NCI-H2029 (cell line): ENCODE data around the gene U2AF2.
A peak's percentile ranks its signal among the peaks of the same experiment; 100 is the strongest.

Source experiments
- DNase-seq: peaks from one replicate; lab custom pipeline; 2025; lab: John Stamatoyannopoulos, UW

U2AF2 gene

DNA sequence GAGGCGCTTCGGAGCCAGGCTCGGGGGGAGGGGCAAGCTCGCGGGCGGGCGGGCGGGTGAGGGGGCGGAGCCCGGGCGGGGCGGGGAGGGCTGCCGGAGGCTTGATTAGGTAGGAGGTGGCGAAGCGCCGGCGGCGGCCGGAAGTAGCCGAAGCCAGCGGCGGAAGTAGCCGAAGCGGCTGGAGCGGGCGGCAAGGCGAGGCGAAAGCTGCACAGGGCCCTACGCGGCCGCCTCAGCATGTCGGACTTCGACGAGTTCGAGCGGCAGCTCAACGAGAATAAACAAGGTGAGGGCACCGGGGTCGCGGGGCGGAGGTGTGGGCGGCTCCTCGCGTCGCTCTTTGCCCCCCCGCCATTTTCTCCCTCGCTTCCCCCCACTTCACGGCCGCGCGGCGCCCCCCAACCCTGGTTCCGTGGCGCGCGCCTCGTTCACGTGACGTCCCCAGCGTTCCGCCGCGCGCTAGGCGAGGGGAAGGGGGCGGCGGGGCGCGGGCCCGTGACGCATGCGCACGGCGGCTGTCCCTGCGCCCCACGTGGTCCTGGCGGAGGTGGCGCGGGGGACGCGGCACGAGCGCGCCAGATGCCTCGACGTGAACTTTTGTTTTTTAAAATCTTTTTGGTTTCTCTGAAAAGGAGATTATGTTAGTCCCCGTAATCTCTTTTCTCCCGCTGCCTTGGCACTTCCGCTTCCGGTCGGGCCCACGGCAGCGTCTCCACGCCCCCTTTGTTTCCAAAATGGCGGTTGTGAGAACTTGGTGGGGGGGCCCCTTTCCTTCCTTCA is at the start of gene U2AF2:
TSS of gene U2AF2 (plus strand) at position 168 of the 780 bp plus-strand sequence. CDS start at position 238, 70 bp downstream.
- DNase-seq: peak; percentile 79

DNA sequence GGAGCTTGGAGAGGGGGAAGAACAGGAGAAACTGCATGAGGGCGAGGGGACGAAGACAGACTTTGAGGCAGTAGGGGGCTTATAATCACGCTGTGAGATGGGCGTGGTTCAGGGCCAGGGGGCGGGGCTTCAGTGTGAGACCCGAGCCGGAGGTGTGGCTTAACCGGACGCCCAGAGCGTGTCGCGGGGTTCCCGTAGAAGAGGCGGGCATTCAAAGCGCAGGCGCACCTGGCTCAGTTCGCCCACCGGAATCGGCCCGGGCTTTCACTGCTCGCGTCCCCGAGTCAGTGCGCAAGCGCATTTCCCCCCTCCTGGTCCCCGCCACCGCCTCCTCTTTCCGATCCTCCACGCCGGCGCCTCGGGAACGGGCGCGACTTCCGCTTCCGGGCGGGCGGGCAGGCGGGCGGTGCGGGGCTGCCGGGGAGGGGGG is 49.6 kb upstream of the U2AF2 start:
- peak; percentile 98 for DNase-seq

DNA sequence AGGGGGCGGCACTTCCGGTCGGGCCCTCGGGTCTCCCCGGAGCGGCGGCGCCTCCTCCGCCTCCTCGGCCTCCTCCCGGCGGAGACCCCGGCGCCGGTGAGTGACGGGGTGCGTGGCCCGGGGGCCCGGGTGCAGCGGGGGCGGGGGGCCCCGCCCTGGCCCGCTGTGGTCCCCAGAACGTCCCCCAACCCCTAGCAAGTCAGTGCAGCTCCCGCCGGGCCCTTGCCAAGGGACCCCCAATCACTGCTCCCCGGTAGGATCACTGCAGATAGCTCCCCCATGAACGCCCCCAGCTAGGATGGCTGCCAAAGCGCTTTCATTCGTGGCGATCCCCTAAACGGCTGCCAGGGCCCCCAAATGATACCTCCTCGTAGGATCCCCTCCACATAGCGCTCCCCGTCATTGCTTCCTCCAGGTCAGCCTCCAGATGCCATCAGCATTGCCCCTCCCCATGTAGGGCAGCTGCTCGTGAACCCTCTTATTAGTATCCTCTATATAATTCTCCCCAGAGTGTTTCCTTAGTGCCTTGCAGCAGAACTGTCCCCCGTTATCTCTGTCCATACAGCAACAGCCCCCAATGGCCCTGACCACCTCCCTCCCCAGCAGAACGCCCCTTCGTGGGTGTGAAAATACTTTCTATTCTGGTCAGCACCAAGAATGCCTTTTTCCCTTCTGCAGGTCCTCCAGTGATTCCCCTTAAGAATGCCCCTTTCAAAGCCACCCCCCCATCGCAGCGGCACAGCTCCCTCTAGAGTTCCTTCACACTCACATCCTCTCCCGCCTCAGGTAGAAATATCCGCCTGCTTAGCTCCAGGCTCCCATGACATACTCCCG is 49.0 kb upstream of the U2AF2 start, which contains the start of gene ZNF865:
TSS of gene ZNF865 (plus strand) at position 11 of the 834 bp plus-strand sequence. CDS start 7,972 bp downstream, outside the sequence.
- DNase-seq: peak; percentile 53

DNA sequence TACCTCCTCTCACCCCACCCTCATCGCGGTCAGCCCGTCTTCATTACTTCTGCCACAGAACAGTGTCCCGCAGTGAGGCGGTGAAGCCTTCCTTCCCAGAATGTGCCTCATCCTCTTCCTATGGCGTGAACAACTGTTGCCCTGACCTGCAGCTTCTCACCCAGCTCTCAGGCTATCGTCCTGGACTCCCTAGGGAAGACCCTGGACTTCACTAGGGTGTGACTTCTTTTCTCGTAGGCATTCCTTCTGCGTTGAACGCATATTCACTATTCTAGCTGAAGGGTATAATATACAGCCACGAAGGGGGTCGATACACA is 48.4 kb upstream of the U2AF2 start:
- DNase-seq: no peak

DNA sequence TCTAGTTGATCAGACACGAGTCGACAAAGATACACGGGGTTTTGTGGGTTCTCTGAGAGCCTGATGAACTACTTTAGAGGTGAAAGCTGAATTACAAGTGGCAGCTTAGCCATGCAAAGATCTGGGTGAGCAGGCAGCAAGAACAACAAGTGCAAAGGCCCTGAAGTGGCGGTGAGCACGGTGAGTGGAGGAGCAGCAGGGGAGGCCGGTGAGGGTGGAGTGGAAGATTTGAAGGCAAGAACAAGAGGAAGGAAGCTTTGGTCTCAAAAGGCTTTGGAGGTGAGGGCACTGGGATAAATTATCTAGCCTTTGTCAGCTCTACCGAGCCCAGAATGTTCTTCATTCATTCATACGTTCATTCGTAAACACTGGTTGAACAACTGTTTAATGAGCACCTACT is 48.0 kb upstream of the U2AF2 start:
- no peak for DNase-seq

DNA sequence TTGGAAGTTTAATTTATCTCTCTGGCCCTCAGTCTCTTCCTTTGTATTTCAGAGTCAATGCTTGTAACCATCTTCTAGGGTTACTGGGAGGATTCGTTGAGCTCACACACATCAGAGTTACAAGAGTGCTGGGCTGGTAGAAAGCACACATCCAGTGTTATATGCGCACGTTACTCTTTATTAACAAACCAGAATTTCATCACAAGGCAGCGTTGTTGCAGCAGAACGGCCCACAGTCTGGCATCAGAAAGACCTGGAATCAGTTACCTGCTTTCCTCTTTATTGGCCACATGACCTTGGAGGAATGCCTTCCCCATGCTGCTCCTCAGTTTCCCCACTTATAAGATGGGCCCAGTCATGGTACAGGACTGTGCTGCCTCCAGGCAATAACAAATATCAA is 45.5 kb upstream of the U2AF2 start:
- no peak for DNase-seq

DNA sequence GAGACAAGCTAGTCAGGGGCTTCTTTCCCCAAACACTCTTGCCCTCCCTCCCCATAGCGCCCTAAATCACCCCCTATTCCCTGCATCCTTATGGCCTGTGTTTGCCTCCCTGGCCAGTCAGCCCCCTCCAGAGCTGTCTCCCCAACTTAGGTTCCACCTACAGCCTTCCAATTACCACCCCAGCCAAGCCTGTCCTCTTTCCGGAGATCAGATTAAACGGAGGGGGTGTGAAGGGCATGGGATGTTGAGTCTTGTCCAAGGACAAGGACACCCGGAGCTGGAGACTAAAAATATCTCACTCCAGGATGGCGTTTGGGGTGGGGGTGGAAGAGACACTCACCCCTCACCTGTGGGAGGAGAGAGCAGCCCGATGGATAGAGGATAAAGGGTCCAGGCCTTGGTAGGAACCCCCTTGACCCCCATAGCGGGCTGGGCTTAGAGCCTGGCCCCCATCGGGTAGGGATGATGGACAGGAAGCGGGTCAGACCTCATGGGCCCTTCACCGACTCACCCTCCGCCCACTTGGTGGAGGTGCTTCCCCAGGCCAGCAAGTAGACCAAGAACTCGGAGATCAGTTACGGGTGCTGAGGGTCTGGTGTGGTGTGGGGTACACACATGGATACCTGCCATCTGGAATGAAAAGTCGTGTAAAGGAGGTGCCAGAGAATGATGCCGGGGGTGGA is 43.4 kb upstream of the U2AF2 start:
- DNase-seq: no peak

DNA sequence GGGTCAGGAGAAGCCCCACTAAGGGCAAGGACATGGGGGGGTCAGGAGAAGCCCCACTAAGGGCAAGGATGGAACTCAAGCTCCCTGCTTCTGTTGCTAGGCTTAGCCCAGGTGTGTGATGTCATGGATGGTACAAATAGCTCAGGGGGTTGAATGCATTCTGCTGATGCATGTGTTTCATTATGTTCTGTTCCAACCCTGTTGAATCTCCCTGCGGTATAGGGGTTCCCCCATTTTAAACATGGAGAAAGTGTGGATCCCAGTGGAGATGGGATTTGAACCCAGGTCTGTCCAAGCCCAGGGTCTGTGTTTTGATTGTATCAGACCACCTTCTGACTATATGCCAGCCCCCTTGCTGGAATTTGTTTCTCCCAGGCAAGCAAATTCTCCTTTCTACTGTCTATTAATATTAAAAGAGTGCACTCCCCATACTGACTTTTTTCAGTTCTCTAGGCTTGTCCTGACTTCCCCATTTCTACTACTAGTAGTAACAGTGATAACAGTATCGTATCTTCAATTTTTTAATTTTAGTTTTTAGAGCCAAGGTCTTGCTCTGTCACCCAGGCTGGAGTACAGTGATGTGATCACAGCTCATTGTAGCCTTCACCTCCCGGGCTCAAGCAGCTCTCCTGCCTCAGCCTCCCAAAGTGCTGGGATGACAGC is 42.7 kb upstream of the U2AF2 start:
- no peak for DNase-seq

DNA sequence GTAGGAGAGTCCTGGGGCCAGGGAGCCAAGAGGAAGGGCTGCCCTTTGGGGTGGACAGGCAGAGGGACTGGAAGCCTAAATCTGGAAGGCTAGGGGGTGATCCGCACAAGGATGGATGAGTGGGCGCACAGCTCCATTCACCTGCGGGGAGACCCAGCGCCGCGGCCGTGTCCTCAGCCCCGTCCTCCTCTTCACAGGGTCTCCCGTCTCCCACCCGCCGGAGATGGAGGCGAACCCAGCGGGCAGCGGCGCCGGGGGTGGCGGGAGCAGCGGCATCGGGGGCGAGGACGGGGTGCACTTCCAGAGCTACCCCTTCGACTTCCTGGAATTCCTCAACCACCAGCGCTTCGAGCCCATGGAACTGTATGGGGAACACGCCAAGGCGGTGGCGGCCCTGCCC is 41.4 kb upstream of the U2AF2 start:
- no peak for DNase-seq

DNA sequence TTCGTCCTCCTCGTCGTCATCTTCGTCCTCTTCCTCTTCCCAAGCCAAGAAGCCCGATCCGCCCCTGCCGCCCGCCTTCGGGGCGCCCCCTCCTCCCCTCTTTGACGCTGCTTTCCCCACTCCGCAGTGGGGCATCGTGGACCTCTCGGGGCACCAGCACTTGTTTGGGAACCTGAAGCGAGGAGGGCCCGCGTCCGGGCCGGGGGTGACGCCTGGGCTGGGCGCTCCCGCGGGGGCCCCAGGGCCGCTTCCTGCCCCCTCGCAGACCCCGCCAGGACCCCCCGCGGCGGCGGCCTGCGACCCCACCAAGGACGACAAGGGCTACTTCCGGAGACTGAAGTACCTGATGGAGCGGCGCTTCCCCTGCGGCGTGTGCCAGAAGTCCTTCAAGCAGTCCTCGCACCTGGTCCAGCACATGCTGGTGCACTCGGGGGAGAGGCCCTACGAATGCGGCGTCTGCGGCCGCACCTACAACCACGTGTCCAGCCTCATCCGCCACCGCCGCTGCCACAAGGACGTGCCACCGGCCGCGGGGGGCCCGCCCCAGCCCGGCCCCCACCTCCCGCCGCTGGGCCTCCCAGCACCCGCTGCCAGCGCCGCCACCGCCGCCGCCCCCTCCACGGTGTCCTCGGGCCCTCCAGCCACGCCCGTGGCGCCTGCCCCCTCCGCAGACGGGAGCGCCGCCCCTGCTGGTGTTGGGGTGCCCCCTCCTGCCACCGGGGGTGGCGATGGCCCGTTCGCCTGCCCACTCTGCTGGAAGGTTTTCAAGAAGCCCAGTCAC is 40.7 kb upstream of the U2AF2 start:
- no peak for DNase-seq

DNA sequence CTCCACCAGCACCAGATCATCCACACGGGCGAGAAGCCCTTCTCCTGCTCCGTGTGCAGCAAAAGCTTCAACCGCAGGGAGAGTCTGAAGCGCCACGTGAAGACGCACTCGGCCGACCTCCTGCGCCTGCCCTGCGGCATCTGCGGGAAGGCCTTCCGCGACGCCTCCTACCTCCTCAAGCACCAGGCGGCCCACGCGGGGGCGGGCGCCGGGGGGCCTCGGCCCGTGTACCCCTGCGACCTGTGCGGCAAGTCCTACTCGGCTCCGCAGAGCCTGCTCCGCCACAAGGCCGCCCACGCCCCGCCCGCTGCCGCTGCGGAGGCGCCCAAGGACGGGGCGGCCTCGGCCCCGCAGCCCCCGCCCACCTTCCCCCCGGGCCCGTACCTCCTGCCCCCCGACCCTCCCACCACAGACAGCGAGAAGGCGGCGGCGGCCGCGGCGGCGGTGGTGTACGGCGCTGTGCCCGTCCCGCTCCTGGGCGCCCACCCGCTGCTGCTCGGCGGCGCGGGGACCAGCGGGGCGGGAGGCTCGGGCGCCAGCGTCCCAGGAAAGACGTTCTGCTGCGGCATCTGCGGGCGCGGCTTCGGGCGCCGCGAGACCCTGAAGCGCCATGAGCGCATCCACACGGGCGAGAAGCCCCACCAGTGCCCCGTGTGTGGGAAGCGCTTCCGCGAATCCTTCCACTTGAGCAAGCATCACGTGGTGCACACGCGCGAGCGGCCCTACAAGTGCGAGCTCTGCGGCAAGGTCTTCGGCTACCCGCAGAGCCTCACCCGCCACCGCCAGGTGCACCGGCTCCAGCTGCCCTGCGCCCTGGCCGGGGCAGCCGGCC is 39.9 kb upstream of the U2AF2 start:
- no peak for DNase-seq

DNA sequence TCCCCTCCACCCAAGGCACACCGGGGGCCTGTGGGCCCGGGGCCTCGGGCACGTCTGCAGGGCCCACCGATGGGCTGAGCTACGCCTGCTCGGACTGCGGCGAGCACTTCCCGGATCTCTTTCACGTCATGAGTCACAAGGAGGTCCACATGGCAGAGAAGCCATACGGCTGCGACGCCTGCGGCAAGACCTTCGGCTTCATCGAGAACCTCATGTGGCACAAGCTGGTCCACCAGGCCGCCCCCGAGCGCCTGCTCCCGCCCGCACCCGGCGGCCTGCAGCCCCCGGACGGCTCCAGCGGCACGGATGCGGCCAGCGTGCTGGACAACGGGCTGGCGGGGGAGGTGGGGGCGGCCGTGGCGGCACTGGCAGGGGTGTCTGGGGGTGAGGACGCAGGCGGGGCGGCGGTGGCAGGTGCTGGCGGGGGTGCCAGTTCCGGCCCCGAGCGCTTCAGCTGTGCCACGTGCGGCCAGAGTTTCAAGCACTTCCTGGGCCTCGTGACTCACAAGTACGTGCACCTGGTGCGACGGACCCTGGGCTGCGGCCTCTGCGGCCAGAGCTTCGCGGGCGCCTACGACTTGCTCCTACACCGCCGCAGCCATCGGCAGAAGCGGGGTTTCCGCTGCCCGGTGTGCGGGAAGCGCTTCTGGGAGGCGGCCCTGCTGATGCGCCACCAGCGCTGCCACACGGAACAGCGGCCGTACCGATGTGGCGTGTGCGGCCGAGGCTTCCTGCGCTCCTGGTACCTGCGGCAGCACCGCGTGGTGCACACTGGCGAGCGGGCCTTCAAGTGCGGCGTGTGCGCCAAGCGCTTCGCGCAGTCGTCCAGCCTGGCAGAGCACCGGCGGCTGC is 39.1 kb upstream of the U2AF2 start:
- DNase-seq: no peak

DNA sequence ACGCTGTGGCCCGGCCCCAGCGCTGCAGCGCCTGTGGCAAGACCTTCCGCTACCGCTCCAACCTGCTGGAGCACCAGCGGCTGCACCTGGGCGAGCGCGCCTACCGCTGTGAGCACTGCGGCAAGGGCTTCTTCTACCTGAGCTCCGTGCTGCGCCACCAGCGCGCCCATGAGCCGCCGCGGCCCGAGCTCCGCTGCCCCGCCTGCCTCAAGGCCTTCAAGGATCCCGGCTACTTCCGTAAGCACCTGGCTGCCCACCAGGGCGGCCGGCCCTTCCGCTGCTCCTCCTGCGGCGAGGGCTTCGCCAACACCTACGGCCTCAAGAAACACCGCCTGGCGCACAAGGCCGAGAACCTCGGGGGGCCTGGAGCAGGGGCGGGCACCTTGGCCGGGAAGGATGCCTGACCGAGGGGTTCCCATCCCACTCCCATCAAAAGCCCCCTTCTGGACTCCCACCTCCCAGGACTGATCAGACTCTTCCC is 38.4 kb upstream of the U2AF2 start:
- DNase-seq: no peak

DNA sequence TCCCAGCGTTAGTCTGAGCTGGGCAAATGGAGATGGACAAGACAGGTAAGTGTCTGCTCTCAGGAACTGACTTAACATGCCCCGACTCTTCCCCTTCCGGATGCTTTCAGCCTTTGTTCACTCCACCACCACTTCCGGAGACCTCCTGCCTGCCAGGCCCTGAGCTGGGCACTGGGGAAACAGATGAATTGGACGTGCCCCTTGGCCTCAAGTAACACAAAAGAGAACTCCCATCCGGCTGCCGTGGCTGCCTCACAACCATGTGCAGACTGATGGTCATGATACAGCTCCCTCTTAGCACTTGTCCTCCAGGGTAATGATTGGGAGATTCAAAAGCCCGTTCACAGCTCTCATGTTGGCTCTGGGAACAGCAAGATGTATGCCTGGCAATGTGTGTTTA is 37.4 kb upstream of the U2AF2 start:
- DNase-seq: no peak

DNA sequence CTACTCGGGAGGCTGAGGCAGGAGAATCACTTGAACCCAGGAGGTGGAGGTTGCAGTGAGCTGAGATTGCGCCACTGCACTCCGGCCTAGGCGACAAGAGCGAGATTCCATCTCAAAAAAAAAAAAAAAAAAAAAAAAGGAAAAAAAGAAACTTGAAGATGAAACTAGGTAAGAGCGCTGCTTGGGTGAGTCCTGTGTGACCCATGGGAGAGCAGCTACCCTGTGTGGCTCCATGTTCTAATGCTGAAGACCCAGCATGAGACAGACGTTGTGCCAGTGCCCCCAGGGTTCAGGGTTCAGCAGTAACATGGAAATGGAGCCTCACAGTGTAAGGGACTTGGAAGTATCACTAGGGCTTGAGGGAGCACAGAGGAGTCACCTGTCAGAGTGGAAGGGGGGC is 36.4 kb upstream of the U2AF2 start:
- no peak for DNase-seq

DNA sequence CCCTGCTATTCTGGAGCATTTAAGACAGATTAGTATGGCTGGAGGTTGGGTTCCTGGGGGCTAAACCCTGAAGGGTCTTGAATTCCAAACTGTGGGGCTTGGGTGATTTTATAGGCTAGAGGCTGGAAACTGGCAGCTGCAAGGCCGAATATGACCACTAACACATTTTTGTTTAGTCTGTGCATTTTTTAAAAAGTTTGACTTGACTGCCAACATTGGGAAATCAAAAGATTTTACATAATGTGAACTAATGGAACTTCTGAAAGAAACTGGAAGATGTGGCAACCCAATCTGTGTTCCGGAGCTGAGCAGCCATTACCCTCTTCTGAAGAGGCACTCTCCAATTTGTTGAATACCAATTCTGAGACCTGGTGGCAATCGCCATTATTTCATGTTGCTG is 35.5 kb upstream of the U2AF2 start:
- DNase-seq: no peak

DNA sequence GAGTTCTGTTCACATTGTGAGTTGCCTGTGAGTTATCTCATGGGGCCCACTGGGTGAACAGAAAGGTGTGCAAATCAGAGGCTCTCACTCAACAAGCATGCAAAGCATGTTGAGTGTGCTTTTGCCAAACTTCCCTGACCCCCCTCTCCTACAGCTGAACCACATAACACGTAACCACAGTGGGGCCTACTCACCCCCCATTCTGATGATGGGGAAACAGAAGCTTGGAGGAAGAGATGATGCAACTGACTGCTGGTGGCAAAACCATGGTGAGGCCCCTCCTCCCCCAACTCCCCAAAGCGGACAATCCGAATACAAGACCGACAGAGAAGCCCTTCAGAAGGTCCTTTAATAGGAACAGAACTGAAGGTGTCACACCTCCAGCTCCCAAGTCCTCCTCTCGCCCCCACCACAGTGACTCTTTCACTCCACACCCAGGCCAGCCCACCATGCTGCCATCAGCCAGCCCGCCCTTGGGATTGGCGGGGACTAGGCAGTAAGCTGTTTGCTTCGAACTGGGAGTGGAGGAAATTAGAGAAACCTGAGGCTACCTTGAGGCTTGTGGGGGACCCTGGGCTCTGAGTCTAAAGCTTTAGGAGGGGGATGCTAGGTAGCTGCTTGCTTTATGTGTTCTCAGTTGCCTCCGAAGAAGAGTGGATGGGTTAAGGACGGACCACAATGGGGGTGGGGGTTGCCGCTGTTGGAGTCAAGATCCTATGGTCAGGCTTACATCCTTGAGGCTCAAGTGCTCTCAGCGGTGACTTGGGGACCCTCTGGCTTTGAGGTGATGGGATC is 34.2 kb upstream of the U2AF2 start:
- no peak for DNase-seq

DNA sequence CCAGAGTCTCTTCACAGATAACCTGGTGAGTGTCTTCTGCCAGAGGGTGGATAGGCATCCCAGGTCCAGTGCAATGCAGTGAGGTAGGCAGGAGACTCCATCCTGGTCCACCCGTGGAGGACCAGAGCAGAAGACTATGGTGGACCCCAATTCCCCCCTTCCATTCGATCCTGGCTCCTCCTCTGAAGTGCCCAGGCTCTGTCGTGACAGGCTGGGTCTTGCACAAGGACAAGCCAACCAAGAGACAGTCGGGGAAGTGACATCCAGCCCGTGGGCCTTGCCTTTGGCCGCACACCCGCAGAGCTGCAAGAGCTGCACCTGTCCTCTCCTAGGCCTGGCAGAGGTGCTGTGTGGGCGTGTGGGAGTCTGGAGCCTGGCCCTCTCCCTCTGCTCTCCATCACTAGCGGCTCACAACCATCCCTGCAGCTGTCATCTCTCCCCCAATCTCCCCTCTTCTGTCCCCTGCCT is 33.6 kb upstream of the U2AF2 start:
- no peak for DNase-seq
